ENCODE measurements around the gene CTSK.

DNA sequence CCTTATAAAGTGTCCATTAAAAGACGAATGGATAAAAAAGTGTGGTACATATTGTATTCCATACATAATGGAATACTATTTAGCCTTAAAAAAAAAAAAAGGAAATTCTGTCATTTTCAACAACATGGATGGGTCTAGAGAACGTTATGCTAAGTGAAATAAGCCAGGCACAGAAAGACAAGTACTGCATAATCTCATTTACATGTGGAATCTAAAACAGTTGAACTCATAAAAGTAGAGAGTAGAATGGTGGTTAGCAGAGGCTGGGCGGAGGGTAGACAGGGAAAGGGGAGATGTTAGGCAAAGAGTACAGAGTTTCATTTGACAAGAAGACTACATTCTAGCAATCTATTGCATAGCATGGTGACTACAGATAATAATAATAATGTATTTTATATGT is 45.0 kb downstream of the CTSK start:
- TF ChIP-seq, protein P1, sequence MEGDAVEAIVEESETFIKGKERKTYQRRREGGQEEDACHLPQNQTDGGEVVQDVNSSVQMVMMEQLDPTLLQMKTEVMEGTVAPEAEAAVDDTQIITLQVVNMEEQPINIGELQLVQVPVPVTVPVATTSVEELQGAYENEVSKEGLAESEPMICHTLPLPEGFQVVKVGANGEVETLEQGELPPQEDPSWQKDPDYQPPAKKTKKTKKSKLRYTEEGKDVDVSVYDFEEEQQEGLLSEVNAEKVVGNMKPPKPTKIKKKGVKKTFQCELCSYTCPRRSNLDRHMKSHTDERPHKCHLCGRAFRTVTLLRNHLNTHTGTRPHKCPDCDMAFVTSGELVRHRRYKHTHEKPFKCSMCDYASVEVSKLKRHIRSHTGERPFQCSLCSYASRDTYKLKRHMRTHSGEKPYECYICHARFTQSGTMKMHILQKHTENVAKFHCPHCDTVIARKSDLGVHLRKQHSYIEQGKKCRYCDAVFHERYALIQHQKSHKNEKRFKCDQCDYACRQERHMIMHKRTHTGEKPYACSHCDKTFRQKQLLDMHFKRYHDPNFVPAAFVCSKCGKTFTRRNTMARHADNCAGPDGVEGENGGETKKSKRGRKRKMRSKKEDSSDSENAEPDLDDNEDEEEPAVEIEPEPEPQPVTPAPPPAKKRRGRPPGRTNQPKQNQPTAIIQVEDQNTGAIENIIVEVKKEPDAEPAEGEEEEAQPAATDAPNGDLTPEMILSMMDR (tag by site-specific recombination; IDR thresholded peaks at IDR 0.05) = no peak
- TF ChIP-seq TCF7L2 (IDR thresholded peaks at IDR 0.05; ENCODE audit: borderline replicate concordance, low read depth, low read length) (no peak), ZNF175 (tag by site-specific recombination; IDR thresholded peaks at IDR 0.05) (no peak), ZNF274 (IDR thresholded peaks at IDR 0.05; ENCODE audit: low read length) (no peak), ZNF274 (tag by site-specific recombination; IDR thresholded peaks at IDR 0.05; ENCODE audit: borderline replicate concordance) (no peak), ZNF138 (tag by site-specific recombination; IDR thresholded peaks at IDR 0.05; ENCODE audit: borderline replicate concordance) (no peak), ZNF121 (tag by site-specific recombination; IDR thresholded peaks at IDR 0.05) (no peak)
- TF ChIP-seq, protein P2, sequence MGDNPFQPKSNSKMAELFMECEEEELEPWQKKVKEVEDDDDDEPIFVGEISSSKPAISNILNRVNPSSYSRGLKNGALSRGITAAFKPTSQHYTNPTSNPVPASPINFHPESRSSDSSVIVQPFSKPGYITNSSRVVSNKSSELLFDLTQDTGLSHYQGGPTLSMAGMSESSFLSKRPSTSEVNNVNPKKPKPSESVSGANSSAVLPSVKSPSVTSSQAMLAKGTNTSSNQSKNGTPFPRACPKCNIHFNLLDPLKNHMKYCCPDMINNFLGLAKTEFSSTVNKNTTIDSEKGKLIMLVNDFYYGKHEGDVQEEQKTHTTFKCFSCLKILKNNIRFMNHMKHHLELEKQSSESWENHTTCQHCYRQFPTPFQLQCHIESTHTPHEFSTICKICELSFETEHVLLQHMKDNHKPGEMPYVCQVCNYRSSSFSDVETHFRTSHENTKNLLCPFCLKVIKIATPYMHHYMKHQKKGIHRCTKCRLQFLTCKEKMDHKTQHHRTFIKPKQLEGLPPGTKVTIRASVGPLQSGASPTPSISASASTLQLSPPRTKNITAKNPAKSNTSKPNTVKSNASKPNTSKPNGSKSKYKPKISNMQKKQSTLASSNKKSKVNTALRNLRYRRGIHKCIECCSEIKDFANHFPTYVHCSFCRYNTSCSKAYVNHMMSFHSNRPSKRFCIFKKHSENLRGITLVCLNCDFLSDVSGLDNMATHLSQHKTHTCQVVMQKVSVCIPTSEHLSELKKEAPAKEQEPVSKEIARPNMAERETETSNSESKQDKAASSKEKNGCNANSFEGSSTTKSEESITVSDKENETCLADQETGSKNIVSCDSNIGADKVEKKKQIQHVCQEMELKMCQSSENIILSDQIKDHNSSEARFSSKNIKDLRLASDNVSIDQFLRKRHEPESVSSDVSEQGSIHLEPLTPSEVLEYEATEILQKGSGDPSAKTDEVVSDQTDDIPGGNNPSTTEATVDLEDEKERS (tag by site-specific recombination; IDR thresholded peaks at IDR 0.05) = no peak
- TF ChIP-seq, protein P3, sequence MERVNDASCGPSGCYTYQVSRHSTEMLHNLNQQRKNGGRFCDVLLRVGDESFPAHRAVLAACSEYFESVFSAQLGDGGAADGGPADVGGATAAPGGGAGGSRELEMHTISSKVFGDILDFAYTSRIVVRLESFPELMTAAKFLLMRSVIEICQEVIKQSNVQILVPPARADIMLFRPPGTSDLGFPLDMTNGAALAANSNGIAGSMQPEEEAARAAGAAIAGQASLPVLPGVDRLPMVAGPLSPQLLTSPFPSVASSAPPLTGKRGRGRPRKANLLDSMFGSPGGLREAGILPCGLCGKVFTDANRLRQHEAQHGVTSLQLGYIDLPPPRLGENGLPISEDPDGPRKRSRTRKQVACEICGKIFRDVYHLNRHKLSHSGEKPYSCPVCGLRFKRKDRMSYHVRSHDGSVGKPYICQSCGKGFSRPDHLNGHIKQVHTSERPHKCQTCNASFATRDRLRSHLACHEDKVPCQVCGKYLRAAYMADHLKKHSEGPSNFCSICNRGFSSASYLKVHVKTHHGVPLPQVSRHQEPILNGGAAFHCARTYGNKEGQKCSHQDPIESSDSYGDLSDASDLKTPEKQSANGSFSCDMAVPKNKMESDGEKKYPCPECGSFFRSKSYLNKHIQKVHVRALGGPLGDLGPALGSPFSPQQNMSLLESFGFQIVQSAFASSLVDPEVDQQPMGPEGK (tag by site-specific recombination; IDR thresholded peaks at IDR 0.05) = no peak

Measured in HEK293 (cell line).